DMS114 treated with DMSO at 0.1 percent for 48 hours (cell line): ENCODE data around the gene DYNLRB1.

ENCODE experiments used
- DNase-seq: peaks from one replicate; lab custom pipeline; 2025; ENCODE audit not compliant: unreplicated experiment; lab: John Stamatoyannopoulos, UW

The DYNLRB1 gene

GRCh38 chr20:34532756-34533155 is 16.5 kb downstream of the DYNLRB1 start:
- no peak for DNase-seq

DNA sequence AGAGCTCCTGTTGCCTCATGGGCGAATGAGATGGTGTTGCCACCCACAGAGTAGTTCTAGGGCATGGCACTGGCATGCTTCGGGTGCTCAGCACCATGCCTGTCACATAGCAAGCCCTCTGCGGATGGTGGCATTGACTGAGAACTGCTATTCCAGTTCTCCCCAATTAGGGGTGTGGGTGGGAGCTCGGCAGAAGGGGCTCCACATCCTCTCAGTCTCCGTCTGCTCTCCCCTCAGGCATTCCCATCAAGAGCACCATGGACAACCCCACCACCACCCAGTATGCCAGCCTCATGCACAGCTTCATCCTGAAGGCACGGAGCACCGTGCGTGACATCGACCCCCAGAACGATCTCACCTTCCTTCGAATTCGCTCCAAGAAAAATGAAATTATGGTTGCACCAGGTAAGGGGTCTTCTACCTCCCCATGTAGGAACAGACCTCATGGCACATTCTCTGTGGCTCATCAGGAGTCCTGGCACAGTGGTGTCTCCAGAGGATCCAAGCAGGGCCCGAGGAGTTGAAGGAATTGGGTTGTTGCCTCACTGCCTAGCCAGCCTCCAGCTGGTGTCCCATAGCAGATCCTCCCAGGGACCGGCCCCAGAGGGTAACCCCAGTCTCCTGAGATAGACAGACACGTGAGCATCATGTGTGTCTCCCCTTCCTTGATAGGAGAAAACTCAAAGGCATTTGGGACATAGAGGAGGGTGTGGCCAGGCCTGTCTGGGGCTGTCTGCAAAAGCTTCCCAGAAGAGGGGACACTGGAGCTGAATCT is 18.4 kb downstream of the DYNLRB1 start:
- DNase-seq: no peak

DNA sequence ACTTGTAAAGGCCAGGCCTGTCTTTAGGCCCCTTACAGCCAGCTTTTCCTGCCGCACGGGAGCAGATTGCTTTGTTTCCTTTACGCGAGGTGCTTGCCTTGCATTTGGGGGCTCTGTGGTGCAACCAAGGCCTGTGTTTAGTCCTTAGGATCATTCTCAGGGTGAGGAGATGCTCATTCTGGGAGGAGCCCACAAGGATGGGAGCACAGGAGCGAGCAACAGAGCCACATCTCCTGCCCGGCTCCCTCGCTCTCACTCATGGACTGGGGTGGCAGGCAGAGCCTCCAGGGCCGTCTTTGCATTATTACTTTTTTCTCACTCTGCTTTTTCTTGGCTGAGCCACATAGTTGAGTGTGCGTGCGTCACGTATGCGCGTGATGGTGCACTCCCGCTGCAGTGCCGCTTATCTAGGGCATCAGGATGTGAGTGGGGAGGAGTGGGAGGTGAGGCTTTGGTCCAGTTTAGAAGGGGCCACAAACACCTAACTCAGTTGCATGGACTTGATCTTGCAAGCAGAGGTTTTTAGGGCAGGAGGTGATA is 19.1 kb downstream of the DYNLRB1 start:
- no peak for DNase-seq

- DNase-seq: no peak
Measured at GRCh38 chr20:34535857-34536256, 19.6 kb downstream of the DYNLRB1 start.

DNA sequence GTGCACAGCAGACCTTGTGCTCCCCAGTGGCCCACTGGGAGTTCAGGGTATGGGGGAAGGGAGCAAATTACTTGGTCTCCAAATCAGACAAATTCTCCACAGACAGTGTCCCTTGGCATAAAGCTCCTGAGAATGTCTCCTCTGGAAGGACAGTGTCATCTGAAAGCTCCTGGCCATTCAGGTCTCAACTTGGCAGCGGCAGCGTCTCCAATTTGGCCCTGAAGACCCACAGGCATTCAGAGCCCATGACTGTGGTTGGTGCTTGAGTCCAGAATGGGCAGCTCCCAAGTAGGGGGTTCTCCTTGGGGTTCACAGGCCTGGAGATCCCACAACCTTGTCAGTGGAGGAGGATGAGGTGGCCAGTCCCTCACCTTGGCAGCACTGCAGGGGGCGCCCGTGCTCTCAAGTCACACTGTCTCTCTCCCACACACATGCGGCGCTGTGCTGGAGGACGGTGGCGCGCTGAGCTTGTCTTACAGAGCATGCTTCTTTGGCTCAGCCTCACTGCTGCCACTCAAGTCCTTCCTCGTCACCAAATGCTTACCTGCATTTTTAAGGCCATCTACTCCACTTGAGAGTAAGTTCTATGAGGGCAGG is 20.7 kb downstream of the DYNLRB1 start:
- DNase-seq: no peak

DNA sequence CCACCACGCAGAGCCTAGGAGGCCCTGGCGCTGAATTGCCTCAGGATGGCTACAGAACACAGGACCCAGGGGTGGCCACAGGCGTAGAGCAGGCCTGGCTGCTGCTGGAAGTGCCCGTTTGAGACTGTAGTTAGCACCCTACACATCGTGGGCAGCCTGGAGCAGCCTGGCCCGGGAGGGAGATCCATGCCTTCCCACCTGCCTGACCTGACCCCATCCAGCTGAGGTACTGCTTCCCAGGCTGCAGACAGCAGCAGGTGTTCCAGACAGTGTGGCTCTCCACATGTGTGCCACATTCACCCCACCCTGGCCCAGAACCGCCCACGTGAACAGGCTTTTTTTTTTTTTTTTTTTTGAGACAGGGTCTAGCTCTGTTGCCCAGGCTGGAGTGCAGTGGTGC is 21.4 kb downstream of the DYNLRB1 start:
- no peak for DNase-seq

- DNase-seq: no peak
Measured at GRCh38 chr20:34538671-34539123, 22.5 kb downstream of the DYNLRB1 start.

GRCh38 chr20:34539756-34540155 is 23.5 kb downstream of the DYNLRB1 start:
- no peak for DNase-seq

DNA sequence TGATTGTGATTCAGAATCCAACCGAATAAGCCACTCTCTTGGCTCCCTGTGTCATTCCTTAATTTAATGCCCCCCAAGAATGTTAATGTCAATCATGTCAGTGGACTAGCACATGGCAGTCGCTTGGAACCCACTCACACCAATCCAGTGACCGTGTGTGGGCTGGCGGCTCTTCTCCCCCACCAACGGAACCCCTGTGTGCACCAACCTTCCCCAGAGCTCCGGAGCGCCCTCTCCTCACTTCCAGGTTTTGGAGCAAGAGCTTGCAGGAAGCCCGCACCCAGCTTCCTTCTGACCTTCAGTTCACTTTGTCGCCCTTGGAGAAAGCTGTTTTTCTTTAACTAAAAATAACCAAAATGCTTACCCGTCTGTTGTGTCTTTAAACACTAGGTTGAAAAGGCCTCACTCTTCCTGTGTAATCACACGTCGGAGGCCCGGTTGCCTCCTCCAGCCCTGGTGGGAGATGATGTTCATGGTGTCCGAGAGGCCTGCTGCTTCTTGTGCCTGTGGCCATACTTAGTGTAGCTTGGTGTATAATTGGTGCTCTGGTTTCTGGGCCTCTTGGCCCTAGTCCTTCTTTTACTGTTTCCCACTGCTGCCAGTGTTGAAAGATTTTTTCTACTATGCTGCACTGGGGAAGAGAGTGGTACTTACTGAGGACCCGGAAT is 24.5 kb downstream of the DYNLRB1 start:
- no peak for DNase-seq

GRCh38 chr20:34541264-34541901 is 25.2 kb downstream of the DYNLRB1 start:
- DNase-seq: no peak

DNA sequence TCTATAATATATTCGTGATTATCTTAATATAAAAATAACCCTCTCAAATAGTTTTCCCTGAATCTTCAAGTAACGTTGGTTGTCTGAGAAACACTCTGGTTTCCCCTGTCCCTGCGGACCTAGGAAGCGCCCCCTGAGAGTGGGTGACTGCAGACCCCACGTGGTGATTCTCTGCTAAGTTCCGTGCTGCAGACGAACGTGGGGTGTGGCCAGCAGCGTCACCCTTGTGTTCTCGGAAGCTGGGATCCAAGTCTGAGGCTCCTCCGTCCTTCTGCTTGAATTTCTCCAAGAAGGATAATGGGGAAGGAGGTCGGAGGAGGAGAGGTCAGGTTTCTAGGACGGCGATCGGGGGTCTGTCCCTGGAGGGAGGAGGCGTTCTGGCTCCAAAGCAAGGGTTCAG is 25.7 kb downstream of the DYNLRB1 start:
- no peak for DNase-seq

GRCh38 chr20:34542439-34542838 is 26.2 kb downstream of the DYNLRB1 start:
- DNase-seq: no peak

GRCh38 chr20:34543463-34544056 is 27.3 kb downstream of the DYNLRB1 start:
- no peak for DNase-seq

GRCh38 chr20:34544109-34544796 is 28.0 kb downstream of the DYNLRB1 start:
- no peak for DNase-seq

GRCh38 chr20:34546751-34547181 is 30.5 kb downstream of the DYNLRB1 start:
- no peak for DNase-seq

DNA sequence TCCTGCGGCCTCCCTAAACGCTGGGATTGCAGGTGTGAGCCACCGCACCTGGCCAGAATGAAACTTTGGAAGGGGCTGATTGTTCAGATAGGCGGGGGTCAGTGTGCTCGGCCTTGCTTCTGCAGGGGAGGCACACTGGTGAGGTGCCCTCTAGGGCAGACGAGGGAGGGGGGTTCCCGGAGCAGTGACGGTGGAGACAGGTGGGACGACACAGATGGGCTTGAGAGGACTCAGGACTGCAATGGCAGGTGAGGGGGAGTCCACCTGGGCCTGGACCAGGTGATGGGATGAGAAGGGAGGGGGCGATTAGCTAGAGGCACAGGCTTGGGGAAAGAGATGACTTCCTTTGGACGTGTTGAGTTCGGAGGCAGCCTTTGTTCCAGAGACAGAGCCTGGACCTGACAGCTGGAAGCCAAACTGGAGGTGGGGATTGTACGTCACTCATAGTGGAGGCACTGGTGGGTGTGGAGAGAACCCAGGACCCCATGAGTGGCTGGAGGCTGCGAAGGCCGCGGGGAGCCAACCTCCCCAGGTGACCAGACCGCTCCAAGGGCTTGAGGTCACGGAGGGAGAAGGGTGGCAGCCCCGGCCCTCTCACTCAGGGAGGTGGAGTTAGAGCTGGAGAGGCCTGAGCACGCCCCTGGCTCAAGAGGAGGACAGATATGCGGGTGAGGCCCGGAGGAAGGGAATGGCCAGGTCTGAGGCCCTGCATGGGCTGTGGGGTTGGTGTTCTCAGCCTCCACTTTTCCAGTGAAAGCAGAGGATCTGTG is 31.8 kb downstream of the DYNLRB1 start:
- DNase-seq: no peak

DNA sequence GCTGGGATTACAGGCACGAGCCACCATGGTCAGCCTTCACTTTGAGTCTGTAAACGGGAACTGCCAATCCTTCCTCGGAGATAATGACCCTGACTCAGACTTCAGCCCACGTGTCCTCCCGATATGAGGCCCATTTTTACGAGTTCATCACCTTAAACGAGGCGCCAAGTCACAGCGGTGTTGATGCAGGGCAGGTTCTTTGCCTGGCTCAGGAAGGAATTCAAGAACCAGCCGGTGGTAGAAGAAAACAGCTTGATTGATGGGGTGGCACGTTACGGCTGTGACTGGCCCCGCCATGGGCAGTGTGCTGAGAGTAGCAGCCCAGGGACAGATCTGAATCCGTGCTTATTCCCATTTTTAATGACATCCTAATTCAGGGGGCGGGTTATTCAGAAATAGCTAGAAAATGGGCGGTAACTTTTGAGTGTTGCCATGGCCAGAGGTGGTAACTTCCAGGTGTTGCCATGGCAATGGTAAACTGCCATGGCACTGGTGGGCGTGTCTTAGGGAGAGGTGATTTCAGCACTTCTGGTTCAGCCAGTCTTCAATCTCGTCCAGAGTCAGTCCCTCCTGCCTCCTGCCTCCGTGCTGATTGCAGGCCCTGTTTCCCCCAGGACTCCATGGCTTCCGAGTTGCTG is 33.2 kb downstream of the DYNLRB1 start:
- DNase-seq: no peak

DNA sequence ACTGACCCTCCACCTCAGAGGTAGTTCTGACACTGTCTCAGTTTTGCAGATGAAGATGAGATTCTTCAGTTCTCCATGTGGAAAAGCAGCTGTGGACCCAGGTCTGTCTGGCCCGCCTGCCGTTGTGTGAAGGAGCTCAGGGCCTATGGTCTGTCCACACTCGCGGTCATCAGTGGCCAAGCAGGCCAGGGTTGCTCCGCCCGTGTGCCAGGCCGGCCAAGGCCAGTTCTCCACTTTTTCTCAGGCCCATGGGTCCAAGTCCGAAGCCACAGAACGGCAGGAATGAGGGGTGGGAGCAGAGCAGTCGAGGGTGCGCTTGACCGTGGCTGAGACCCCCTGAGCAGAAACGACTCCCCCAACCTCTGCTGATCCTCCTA is 33.7 kb downstream of the DYNLRB1 start:
- no peak for DNase-seq

DNA sequence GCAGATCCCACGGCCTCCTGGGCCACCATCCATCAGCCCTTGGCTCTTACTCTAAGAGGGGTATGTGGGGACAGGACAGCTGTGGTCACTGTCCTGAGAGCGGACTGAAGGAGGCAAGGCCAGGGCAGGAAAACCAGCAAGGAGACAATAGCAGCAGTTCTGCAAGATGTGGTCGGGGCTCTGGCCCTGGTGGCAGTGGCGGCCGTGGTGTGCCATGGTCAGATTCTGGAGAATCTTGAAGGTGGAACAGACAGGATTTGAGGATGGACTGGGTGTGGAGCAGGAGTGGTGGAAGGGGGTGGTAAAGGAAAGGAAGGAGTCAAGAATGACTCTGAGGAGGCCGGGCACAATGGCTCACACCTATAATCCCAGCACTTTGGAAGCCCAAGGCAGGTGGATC is 36.3 kb downstream of the DYNLRB1 start:
- DNase-seq: no peak
